ENCODE data around the gene MRPS12.

MRPS12 gene

DNA sequence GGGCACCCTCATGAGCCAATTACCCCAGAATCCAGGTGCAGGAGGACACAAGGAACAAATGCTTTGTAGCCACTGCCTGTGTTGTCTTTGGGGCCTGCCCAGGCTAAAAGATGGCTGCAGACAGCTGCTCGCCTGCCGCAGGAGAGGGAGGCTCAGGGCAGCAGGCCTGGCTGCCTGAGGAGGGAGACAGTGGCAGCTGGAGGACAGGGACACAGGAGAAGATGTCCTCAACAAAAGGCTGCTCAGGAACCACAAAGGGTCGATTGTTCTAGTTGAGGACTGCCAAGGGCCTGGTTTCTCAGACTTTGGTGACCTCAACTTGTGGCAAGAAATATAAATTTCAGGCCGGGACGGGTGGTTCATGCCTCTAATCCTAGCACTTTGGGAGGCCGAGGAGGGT, 39.0 kb upstream of the MRPS12 start:
- TF ChIP-seq GLIS3 (CRISPR knock-in tag; IDR thresholded peaks at IDR 0.05): no peak
- TF ChIP-seq TCF4 (CRISPR knock-in tag; IDR thresholded peaks at IDR 0.05; ENCODE audit: borderline replicate concordance): no peak
- no peak for TF ChIP-seq TOX (CRISPR knock-in tag; IDR thresholded peaks at IDR 0.05; ENCODE audit: borderline replicate concordance)
- no peak for TF ChIP-seq ESRRG (CRISPR knock-in tag; IDR thresholded peaks at IDR 0.05)
- no peak for TF ChIP-seq BACH2 (CRISPR knock-in tag; IDR thresholded peaks at IDR 0.05; ENCODE audit: borderline replicate concordance)
- no peak for TF ChIP-seq ZFP30 (CRISPR knock-in tag; IDR thresholded peaks at IDR 0.05)
- TF ChIP-seq ZC3H10 (CRISPR knock-in tag; IDR thresholded peaks at IDR 0.05): no peak
- no peak for TF ChIP-seq ZNF8 (CRISPR knock-in tag; IDR thresholded peaks at IDR 0.05)
- TF ChIP-seq, protein P1, sequence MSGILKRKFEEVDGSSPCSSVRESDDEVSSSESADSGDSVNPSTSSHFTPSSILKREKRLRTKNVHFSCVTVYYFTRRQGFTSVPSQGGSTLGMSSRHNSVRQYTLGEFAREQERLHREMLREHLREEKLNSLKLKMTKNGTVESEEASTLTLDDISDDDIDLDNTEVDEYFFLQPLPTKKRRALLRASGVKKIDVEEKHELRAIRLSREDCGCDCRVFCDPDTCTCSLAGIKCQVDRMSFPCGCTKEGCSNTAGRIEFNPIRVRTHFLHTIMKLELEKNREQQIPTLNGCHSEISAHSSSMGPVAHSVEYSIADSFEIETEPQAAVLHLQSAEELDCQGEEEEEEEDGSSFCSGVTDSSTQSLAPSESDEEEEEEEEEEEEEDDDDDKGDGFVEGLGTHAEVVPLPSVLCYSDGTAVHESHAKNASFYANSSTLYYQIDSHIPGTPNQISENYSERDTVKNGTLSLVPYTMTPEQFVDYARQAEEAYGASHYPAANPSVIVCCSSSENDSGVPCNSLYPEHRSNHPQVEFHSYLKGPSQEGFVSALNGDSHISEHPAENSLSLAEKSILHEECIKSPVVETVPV (CRISPR knock-in tag; IDR thresholded peaks at IDR 0.05): no peak
- no peak for TF ChIP-seq PPARA (CRISPR knock-in tag; IDR thresholded peaks at IDR 0.05; ENCODE audit: borderline replicate concordance)
- no peak for TF ChIP-seq TSHZ2 (CRISPR knock-in tag; IDR thresholded peaks at IDR 0.05)
- TF ChIP-seq RARB (CRISPR knock-in tag; IDR thresholded peaks at IDR 0.05): no peak
- TF ChIP-seq ARNTL (CRISPR knock-in tag; IDR thresholded peaks at IDR 0.05; ENCODE audit: borderline replicate concordance, low read depth): no peak
- TF ChIP-seq OSR1 (CRISPR knock-in tag; IDR thresholded peaks at IDR 0.05): no peak
- no peak for TF ChIP-seq ZNF565 (CRISPR knock-in tag; conservative IDR thresholded peaks at IDR 0.05; ENCODE audit: low read depth)
- no peak for TF ChIP-seq SNAI2 (CRISPR knock-in tag; IDR thresholded peaks at IDR 0.05)
- TF ChIP-seq ZFP3 (CRISPR knock-in tag; IDR thresholded peaks at IDR 0.05): no peak
- no peak for ATAC-seq

DNA sequence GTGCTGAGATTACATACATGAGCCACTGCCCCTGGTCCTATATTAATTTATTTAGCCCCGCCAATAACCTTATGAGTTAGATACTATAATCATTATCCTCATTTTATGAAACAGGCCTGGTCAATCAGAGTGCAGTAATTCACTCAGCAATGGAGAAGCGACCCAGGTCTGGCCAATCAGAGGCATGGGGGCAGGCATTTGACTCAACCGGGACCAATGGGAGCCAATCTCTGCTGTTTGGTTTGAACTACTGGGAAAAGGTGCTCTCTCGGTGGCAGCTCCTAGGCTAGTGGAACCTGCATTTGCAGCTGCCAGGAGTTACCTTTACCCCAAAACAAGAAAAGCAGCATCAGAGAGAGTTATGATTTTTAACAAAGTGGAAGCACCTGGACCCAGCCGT, 37.9 kb upstream of the MRPS12 start:
- TF ChIP-seq ARNTL (CRISPR knock-in tag; IDR thresholded peaks at IDR 0.05; ENCODE audit: borderline replicate concordance, low read depth) (no peak), ZFP3 (CRISPR knock-in tag; IDR thresholded peaks at IDR 0.05) (no peak), GLIS3 (CRISPR knock-in tag; IDR thresholded peaks at IDR 0.05) (no peak), RARB (CRISPR knock-in tag; IDR thresholded peaks at IDR 0.05) (no peak), PATZ1 (CRISPR knock-in tag; IDR thresholded peaks at IDR 0.05; ENCODE audit: borderline replicate concordance) (no peak), SNAI2 (CRISPR knock-in tag; IDR thresholded peaks at IDR 0.05) (no peak), TOX (CRISPR knock-in tag; IDR thresholded peaks at IDR 0.05; ENCODE audit: borderline replicate concordance) (no peak), BACH2 (CRISPR knock-in tag; IDR thresholded peaks at IDR 0.05; ENCODE audit: borderline replicate concordance) (no peak), ESRRG (CRISPR knock-in tag; IDR thresholded peaks at IDR 0.05) (no peak), TSHZ2 (CRISPR knock-in tag; IDR thresholded peaks at IDR 0.05) (no peak)
- TF ChIP-seq, protein P2, sequence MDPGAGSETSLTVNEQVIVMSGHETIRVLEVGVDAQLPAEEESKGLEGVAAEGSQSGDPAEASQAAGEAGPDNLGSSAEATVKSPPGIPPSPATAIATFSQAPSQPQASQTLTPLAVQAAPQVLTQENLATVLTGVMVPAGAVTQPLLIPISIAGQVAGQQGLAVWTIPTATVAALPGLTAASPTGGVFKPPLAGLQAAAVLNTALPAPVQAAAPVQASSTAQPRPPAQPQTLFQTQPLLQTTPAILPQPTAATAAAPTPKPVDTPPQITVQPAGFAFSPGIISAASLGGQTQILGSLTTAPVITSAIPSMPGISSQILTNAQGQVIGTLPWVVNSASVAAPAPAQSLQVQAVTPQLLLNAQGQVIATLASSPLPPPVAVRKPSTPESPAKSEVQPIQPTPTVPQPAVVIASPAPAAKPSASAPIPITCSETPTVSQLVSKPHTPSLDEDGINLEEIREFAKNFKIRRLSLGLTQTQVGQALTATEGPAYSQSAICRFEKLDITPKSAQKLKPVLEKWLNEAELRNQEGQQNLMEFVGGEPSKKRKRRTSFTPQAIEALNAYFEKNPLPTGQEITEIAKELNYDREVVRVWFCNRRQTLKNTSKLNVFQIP (CRISPR knock-in tag; IDR thresholded peaks at IDR 0.05; ENCODE audit: borderline replicate concordance, low read depth): no peak
- TF ChIP-seq, protein P1 (CRISPR knock-in tag; IDR thresholded peaks at IDR 0.05): no peak
- ATAC-seq: no peak

All from SK-N-SH treated with all-trans-retinoic acid at 6 μM for 48 hours (cell line).